NOMO-1 (cell line): ENCODE measurements around the gene RBMS3.

Experiments used
- DNase-seq, 2 experiments: peaks; one replicate each; lab custom pipeline; 2025; ENCODE audit not compliant: unreplicated experiment in 2 of 2; lab: John Stamatoyannopoulos, UW

Gene RBMS3

DNA sequence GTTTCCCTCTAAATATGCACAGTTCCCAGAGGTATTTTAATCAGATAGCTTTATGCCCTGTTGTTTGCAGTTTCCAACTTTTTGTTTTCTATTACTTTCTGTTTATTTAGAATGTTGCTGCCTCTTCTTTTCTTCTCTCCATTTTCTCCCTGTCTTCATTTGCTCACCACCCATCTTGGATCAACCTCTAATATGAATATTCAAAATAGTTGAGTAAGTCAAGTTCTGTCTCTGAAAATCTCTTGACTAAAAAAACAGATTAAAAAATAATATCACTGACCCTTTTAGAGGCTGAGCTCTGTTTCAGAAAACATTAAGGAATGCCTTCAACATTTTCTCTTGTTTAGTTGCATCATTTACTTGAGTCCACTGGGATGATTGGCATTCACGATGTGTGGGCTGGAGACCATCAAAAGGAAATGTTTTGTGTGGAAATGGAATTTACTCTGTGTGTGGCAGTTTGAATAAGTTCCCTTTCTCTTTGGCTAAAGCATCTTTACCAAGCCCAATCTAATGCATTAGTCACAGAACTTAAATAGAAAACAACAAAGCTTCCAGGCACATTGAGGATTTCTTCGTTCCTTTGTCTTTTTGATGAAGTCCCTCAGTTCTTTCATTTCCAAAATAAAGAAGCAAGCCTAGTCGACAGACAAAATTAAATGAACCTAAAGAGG is 691.6 kb downstream of the RBMS3 start:
- DNase-seq: no peak

DNA sequence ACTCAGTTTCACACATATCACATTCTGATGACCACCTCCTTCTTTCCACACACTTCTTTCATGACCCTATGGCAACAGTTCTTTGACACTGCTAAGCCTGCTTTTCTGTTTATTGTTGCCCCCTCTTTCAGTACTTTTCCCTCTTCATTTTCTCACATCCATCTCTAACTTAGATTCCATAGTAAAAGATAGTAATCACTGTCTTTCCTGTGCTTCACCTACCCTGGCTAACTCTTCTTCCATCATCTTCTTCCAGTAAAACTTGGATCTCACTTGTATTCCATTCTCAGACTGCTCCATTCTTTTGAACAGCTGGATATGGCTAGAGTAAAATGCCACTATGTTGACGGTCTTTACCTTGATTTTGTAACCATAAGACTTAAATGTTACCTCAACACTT is 692.9 kb downstream of the RBMS3 start:
- DNase-seq: no peak

DNA sequence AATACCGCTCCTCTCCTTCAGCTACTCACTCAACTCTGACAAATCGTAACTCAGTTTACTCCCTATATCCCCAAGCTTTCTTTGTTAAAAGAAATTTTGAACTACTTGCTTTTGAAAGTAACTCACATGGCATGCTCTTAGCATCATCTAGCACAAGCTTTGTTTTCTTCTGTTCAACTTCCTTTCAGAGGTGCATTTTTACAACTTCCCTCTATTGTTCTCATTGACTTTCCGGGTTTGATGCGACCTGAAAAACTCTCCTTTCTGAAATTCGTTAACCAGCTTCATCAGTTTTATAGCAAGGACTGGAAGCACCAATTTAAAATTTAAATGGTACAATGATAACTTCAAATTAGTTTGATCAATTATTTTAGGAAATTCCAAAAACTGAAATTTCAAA is 696.0 kb downstream of the RBMS3 start:
- no peak for DNase-seq

DNA sequence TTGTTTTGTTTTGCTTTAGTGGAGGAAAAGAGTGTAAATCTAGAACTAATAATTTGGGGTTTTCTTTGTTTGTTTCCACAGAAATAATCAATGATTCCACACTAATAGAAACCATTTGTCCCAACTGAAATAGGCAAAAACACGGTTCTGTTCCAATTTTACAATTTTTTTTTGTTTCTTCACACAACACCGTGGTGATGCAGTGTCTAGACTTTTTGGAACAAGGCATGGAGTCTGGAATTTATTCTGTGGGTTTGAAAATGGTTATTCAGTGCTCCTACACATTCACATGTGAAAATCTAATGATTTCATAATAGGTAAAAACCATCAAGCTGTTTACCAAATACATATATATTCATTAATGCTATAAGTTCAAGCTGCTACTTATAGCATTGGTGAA is 696.5 kb downstream of the RBMS3 start:
- no peak for DNase-seq

DNA sequence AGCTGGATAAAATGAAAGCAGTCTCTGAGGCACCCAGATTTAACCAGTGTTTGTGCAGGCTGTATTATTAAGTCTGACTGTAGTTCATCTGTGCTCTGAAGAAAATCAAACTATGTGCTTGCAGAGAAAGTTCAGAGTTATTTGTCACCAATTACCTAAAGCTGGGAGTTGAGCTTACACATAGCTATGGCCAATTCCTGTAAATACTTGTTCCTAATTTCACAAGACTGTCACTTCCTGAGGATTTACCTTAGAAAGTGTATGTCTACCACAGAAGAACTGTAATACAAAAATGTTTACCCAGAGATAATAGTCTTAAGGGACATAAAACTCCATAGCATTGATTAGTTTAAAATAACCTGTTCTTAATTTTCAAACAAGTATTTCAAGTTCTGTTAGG is 697.2 kb downstream of the RBMS3 start:
- DNase-seq: no peak

DNA sequence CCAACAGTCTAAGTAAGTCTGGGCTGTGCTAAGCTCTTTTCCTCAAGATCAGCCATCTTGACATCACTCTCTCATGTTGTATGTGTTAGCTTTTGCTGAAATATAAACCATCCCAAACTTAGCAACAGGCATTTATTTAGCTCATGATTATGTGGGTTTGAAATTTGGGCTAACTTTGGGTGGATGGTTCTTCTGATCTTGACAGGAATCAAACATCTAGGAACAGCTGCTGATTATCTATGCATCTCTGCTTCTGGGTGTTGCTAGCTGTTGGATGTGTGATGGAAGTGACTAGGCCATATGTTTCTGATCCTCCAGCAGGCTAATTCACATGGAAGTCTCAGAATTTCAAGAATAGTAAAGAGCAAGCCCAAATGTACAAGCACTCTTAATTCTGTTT is 710.3 kb downstream of the RBMS3 start:
- DNase-seq: no peak

DNA sequence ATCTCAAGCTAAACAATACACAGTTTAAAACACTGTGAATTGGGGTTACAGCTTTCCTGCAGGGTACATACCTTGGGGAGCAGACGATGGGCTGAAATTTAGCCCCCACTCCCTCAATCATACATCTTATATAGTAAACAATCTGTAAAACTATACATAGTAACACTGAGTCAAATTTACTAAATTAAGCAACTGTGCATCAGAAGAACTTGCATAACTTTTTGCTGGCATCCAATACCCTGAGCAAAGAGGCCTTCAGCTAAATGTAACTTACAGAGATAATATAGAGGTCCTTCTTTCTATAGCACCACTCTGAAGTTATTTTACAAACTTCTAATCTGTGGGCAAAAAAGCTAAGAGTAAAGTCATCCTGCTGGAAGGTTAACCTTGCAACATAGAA is 721.9 kb downstream of the RBMS3 start:
- DNase-seq: peak in 1 of 2 experiments; percentile 25

DNA sequence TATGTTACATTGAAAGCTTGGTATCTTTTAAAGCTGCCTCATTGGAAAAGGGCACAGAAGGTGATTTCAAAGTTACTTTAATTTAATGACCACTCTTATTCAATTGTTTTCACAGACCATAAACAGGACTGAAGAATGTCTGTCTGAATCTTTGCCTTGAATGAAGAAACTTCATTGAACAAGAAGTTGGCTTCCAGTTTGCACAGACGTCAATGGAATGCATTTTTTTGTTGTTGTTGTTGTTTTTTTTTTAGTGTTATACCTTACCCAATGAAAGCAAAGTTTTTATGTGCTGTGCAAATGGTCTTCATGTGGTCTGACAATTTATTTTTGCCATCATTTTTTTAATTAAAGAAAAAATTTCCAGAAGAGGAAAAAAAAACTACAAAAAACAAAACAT is 722.9 kb downstream of the RBMS3 start:
- DNase-seq: no peak

DNA sequence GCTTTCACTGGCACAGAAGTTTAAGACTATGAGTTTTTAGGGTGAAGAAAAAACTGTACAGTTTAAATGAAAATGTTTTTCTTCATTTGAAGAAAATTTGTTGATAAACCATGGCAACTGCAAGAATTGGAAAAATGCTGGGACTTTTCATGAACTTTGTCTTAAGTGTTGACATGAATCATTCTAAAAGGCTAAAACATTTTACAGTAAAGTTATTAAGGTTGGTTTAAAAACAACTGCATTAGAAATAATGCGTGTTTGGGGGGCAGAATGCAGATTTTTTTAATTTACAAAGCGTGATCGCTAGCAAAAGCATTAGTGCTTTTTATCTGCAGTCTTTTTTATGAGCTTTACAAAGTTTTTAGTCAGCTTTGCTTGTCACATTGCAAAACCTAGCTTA is 723.6 kb downstream of the RBMS3 start:
- no peak for DNase-seq

DNA sequence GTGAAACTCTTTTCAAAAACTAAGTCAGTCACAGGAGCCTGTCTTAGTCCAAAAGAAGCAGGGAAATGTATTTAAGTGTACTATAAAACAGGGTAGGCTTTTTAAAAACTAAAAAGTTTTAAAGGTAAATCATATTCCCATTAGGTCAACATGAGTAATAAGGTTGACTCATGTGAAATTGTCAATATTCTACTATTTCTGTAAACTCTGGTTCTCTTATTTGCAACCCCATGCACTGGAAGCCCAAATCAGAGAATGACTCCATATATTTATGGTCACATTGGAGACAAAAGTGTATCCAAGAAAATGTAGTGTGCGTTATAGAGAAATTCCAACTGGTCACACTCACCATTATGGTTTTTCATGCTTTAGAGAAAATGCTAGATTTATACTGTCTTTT is 725.2 kb downstream of the RBMS3 start:
- no peak for DNase-seq

DNA sequence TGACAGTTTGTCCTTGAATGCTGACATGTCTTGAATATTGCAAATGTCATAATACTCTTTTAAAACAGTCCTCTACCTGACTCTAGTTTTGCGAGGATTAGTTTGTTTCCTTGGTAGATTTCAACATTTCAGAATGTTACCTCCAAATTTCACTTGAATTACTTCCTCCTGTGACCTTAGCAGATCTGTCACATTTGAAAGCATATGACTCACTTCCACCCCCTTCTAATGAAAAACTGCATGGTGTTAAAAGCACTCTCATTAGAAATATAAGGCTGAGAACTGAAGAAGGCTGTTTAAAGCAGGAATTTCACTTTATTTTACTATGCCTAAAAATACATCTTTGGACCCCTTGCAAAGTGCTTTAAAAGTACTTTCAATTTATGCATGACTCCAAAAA is 726.8 kb downstream of the RBMS3 start:
- DNase-seq: peak; percentile 47 to 80

DNA sequence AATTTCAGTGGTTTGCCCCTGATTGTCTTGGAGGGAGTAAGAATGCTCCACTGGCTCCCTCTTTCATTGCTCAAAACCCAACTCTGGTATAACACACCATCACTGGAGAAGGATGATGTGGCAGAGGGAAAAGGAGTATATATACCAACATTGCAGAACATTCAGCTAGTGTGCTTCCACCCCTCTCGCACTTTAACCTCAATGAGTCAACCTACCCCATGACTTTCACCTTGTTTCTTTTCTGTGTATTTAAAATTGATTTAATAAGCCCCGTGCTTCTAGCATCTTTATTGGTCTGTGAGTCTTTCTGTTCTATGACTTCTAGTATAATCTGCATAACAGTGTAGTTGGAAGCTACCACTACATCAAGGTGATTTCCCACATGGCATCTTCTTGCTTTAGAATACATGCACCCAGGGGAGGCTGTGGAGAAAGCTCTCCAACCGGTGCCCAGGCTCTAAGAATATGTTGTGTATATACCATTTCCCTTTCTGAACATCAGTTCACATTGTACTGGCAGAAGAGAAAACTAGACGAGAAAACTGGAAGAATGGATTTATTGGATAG is 730.4 kb downstream of the RBMS3 start:
- DNase-seq: no peak

DNA sequence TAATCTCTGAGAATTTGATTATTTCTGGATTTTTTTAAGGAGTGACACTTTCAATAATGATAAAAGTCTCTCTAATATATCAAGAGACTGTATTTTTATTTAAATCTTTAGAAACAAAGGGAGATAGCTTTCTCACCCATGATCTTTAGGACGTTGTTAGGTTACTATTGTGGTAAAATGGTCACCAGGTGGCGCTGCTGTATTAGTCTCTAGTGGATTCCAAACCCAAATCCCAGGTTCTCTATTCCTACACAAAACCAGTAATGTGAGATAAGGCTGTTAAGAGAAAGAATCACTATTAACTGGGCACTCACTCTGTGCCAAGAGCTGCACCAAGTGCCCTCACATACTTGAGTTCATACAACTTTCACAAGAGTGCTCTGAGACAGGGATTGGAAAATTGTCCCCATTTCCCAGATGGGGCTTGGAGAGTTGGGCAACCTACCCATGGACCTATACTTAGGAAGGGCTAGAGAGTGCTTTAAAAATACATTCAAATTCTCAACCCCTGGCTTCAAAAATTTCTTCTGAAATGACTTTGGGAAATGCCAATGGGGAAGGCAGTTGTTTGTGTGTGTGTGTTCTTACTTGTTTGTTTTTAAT is 732.2 kb downstream of the RBMS3 start:
- peak in 1 of 2 experiments; percentile 31 for DNase-seq

DNA sequence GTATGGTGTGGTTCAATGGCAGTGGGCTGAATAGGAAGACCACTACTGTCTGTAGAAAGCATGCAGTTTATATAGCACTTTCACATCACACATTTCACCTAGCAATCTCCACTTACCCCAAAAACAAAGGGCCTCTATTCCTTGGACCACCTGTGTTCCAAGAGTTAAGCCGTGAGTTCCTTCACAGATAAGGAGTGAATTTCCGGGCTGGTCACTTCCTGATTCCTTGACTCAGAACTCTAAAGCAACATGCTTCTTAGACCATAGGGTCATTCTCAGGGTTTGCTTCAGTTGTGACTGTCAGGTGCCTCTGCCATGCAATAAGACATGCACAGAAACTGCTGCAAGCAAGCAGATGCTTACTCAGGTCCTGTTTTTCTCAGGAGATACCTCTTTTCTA is 737.0 kb downstream of the RBMS3 start:
- DNase-seq: no peak

DNA sequence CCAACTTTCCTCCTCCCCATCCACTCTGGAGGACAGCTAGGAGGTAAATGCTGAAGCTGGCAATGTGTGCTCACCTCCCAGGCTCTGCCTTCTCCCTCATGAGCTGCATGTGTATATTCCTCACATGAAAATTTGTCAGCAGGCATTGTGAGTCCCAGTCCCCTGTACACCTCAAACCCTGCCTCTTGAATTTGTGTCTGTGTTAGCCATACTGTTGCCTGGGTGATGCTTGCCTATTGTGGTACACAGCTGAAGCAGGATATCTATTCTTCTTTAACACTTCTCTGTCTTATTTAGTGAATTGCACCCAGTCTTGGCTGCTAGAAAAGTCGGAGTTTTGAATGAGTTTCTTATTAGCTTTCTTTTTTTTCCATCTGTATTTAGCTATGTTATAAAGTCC is 739.5 kb downstream of the RBMS3 start:
- no peak for DNase-seq

DNA sequence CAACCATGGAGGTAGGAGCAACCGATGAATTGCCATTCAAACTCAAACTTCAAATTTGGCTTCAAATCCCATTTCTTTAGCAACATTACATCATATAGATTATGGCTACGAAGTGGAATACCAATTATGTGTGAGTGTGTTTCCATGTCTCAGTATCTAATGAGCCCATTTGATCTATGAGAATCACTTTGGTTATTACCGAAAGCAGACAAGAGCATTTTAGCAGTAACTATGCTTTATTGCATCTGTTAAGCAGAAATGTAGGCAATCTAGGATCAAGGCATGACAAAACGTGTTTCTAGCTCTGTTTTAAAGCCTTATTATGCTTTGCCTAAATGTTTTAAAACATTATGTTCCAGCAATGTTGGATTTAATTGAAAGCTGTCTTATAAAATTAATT is 743.6 kb downstream of the RBMS3 start:
- DNase-seq: no peak

DNA sequence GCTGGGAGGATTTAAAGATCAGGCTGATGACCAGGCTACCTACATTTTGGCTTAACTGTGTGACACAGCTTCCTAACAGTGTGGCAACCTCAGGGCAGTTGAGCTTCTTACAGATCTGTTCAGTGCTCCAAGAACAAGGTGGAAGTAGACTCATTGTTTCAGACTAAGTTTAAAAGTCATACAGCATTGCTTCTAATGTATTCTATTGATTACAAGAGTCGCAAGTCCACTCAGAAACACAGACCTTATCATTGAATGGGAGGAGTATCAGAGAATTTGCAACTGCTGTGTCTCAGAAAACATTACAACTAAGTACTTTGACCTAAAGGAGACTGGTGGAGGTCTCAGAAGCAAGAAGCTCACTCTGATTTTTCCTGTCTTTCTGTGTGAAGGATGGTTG is 746.0 kb downstream of the RBMS3 start:
- DNase-seq: no peak

DNA sequence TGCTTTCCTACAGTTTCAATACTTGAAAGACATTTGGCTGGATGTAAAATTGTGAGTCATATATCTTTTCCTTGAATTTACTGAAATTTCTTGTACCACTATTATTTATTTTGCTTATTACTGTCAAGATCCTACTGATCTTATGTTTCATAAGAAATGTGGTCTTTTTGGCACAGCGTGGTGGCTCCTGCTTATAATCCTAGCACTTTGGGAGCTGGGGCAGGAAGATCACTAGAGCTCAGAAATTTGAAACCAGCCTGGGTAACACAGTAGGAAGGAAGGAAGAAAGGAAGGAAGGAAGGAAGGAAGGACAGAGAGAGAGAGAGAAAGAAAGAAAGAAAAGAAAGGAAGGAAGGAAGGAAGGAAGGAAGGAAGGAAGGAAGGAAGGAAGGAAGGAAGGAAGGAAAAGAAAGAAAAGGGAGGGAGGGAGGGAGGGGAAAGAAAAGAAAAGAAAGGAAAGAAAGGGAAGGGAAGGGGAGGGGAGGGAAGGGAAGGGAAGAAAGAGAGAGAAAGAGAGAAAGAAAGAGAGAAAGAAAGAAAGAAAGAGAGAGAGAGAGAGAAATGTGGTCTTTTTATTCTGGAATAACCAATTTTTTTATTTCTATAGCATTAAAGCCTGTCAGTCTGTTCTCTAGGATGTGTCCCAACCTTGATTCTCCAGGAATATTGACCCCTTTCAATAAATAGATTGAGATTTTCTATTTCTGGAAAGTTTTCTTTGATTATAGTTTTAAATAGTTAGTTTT is 753.5 kb downstream of the RBMS3 start:
- no peak for DNase-seq

DNA sequence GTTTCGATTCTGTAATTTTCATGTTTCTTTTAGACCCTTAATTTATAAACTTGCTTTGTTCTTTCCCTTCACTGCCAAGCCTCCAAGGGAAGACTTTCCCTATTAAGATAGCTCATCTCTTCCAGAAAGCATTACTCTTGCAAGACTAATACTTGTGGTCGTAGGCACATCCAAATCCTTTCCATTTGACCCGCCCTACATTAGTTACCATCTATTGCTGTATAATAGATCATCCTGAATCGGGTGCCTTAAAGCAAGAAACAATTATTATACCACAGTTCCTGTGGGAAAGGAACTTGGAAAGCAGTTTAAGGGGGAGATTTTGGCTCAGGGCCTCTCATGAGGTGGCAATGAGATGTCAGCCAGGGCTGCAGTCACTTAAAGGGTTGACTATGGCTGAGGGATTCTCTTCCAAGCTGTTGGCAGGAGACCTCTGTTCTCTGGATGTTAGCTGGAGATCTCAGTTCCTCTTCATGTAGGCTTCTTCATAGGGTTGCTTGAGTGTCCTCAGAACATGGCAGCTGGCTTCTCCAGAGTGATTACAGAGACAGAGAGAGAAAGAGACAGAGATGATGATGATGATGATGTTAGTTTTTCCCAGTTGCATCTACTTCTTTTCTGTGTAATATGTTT is 755.2 kb downstream of the RBMS3 start:
- DNase-seq: no peak

DNA sequence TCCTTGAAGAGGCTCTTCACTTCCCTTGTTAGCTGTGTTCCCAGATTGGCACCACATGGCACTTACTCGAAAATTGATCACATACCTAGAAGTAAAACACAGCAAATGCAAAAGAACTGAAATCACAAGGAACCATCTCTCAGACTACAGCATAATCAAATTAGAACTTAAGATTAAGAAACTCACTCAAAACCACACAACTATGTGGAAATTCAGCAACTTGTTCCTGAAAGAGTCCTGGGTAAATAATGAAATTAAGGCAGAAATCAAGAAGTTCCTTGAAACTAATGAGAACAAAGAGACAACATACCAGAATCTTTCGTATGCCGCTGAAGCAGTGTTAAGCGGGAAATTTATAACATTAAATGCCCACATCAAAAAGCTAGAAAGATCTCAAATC is 759.3 kb downstream of the RBMS3 start:
- DNase-seq: peak in 1 of 2 experiments; percentile 27

DNA sequence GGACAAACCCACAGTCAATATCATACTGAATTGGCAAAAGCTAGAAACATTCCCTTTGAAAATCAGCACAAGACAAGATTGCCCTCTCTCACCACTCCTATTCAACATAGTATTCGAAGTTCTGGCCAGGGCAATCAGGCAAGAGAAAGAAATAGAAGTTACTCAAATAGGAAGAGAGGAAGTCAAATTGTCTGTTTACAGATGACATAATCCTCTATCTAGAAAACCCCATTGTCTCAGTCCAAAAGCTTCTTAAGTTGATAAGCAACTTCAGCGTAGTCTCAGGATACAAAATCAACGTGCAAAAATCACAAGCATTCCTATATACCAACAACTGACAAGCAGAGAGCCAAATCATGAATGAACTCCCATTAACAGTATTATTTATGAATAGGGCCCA is 760.6 kb downstream of the RBMS3 start:
- peak in 1 of 2 experiments; percentile 9 for DNase-seq
